ENCODE measurements around the gene GTPBP8.
"Not testable (repeated sequence)": the region's sequence is repeated elsewhere in the genome, so short reads cannot be mapped to it uniquely, and the experiment has no call there.

Gene GTPBP8

GRCh38 chr3:113002037-113002436 is 11.3 kb downstream of the GTPBP8 start:
- no peak for DNase-seq

- no peak for DNase-seq
Measured at GRCh38 chr3:113002679-113003078, 11.9 kb downstream of the GTPBP8 start.

GRCh38 chr3:113005611-113006010 is 14.8 kb downstream of the GTPBP8 start:
- DNase-seq: no peak

GRCh38 chr3:113006359-113007056 is 15.7 kb downstream of the GTPBP8 start:
- DNase-seq: no peak

- DNase-seq: no peak
Measured at GRCh38 chr3:113008117-113008516, 17.3 kb downstream of the GTPBP8 start.

- DNase-seq: no peak
Measured at GRCh38 chr3:113013593-113013992, 22.8 kb downstream of the GTPBP8 start.

- DNase-seq: no peak
Measured at GRCh38 chr3:113018536-113019181, 27.9 kb downstream of the GTPBP8 start.

GRCh38 chr3:113019182-113020137 is 28.7 kb downstream of the GTPBP8 start:
- peak; percentile 68 for DNase-seq

GRCh38 chr3:113021471-113021870 is 30.7 kb downstream of the GTPBP8 start:
- no peak for DNase-seq

GRCh38 chr3:113034011-113034410 is 43.2 kb downstream of the GTPBP8 start:
- DNase-seq: no peak

- peak; percentile 4 for DNase-seq
Measured at GRCh38 chr3:113035387-113035982, 44.7 kb downstream of the GTPBP8 start.

- DNase-seq: no peak
Measured at GRCh38 chr3:113038328-113038727, 47.5 kb downstream of the GTPBP8 start.

- DNase-seq: no peak
Measured at GRCh38 chr3:113039546-113039945, 48.8 kb downstream of the GTPBP8 start.

GRCh38 chr3:113040231-113040630 is 49.4 kb downstream of the GTPBP8 start:
- no peak for DNase-seq

- no peak for DNase-seq
Measured at GRCh38 chr3:113043686-113044085, 52.9 kb downstream of the GTPBP8 start.

- not testable (repeated sequence) for DNase-seq
Measured at GRCh38 chr3:113046186-113046965, 55.6 kb downstream of the GTPBP8 start.

- peak; percentile 55 for DNase-seq
Measured at GRCh38 chr3:113051302-113051711, 60.5 kb downstream of the GTPBP8 start.
